BJ (cell line): ENCODE results near the gene ABCG1. TPM values are rescaled to one million over a fixed set of nuclear protein-coding genes. Genes with fewer than 3 reads are reported as not detected.

Experiments used
- CTCF ChIA-PET: fragments of 350-600 bp; formaldehyde crosslinking; extraction: SDS; loops from one replicate; lab custom pipeline; 2021; ENCODE audit warnings: antibody characterized with exemption, inconsistent platforms; lab: Yijun Ruan, JAX
- POLR2A ChIA-PET: fragments of 300-600 bp; sonication (Branson Sonifier 250); formaldehyde crosslinking; extraction: SDS; loops from one replicate; lab custom pipeline; 2021; ENCODE audit warnings: antibody characterized with exemption; lab: Charles Lee
- DNase-seq: peaks from one replicate; pipeline ENCODE4 v3.0.0-alpha.2; 2011; ENCODE audit warnings: low read depth
- H3K27me3 ChIP-seq: 2 replicates; pipeline ENCODE4 v1.6.0; 2011; ENCODE audit warnings: low read length; ENCODE audit not compliant: control insufficient read depth, insufficient read depth
- H3K36me3 ChIP-seq: 2 replicates; pipeline ENCODE4 v1.5.1; 2011; ENCODE audit warnings: low read length; ENCODE audit not compliant: control insufficient read depth, insufficient read depth
- H3K4me3 ChIP-seq: 2 replicates; pipeline ENCODE4 v1.5.1; 2011; ENCODE audit warnings: low read depth, mild to moderate bottlenecking, control low read depth, low read length
- polyA plus RNA-seq: library from polyadenylated mRNA; depleted of rRNA; stranded (reverse); fragments of >200 nt; gene quantifications from 2 replicates; pipeline ENCODE4 v1.2.3, GENCODE V29; 2011
- TF ChIP-seq, protein P1 (sequence below): IDR thresholded peaks from 2 replicates; pipeline ENCODE4 v1.5.1; 2011; ENCODE audit warnings: low read depth, mild to moderate bottlenecking, control low read depth, inconsistent platforms, low read length, moderate library complexity; ENCODE audit not compliant: insufficient read depth

The ABCG1 gene
- polyA plus RNA-seq, 1 experiment: 0.29 TPM

DNA sequence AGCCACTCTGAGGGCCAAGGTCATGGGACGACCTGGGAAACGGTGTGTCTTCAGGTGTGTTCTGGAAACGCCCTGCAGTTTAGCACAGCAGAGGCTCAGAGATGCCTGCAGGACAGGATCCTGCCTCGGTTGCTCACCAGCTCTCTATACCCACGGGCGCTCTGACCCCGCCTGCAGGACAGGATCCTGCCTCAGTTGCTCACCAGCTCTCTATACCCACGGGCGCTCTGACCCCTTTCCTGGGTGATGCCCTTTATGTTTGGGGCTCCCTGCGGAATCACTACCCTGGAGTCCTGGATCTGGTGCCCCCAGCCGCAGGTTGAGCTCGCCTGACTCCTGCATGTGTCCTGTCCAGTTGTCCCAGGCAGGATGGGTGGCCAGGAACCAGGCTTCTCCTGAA, 63.8 kb downstream of the ABCG1 start:
- no peaks in the 10 kb centered on the region for H3K27me3 ChIP-seq
- no peak overlapping the region for H3K4me3 ChIP-seq
- no peaks in the 10 kb centered on the region for H3K36me3 ChIP-seq
- ChIA-PET POLR2A (no interaction called here), CTCF (no interaction called here)
- DNase-seq: no peak
- TF ChIP-seq, protein P1, sequence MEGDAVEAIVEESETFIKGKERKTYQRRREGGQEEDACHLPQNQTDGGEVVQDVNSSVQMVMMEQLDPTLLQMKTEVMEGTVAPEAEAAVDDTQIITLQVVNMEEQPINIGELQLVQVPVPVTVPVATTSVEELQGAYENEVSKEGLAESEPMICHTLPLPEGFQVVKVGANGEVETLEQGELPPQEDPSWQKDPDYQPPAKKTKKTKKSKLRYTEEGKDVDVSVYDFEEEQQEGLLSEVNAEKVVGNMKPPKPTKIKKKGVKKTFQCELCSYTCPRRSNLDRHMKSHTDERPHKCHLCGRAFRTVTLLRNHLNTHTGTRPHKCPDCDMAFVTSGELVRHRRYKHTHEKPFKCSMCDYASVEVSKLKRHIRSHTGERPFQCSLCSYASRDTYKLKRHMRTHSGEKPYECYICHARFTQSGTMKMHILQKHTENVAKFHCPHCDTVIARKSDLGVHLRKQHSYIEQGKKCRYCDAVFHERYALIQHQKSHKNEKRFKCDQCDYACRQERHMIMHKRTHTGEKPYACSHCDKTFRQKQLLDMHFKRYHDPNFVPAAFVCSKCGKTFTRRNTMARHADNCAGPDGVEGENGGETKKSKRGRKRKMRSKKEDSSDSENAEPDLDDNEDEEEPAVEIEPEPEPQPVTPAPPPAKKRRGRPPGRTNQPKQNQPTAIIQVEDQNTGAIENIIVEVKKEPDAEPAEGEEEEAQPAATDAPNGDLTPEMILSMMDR: no peak

DNA sequence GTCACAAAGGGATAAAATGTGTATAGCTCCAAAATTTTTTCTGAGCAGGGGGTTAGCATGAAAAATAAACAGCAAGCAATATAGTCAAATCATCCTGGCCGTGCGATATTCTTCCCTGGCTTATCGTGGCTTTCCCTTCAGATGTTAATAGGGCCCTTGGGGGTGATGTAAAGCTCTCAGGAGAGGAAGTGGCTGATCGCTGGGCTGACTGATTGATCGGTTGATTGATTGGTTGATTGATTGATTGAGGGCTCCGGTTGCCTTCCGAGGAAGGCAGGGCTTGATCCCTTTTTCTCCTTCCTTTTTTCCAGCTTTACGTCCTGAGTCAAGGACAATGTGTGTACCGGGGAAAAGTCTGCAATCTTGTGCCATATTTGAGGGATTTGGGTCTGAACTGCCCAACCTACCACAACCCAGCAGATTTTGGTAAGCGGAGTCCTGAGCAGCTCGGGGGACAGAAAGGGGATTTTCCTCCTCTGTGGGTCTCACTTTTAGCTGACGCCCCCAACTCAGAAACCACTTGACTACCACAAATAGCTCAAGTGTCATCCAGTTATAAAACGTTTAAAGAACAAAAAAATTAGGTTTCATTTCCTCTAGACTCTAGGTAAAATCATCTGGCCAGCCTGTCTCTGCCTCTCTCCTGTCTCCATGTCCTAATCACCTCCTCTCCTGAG, 66.8 kb downstream of the ABCG1 start:
- H3K27me3 ChIP-seq: no peaks in the 10 kb centered on the region
- DNase-seq: no peak
- ChIA-PET POLR2A (no interaction called here), CTCF (interaction anchor here (1.5 to 1.7 kb wide), 2 partner anchors 24 to 27 kb away, joined by 5 to 7 read pairs; no protein-coding TSS in a partner anchor)
- TF ChIP-seq, protein P1: no peak
- no peak overlapping the region for H3K4me3 ChIP-seq
- H3K36me3 ChIP-seq: no peaks in the 10 kb centered on the region

DNA sequence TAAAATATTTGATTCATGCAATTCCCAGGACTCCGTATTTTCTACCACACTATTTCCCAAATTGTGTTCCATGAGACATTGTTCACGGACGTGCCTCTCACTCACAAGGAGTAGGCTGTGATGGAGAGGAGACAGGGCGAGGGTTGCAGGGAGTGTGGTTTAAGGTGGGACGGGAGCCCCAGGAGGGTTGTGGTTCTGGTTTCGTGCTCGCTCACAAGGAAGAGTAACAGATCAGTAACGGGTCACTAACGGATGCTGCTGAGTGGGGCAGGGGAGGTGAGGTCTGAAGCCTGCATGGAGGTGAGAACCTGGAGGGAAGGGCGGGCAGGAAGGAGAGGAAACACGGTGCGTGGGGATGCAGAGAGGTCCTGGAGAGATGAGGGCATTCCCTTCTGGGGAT, 67.5 kb downstream of the ABCG1 start:
- POLR2A ChIA-PET: no interaction called here
- CTCF ChIA-PET: no interaction called here
- no peaks in the 10 kb centered on the region for H3K27me3 ChIP-seq
- no peak overlapping the region for H3K4me3 ChIP-seq
- DNase-seq: no peak
- TF ChIP-seq, protein P1: no peak
- no peaks in the 10 kb centered on the region for H3K36me3 ChIP-seq

DNA sequence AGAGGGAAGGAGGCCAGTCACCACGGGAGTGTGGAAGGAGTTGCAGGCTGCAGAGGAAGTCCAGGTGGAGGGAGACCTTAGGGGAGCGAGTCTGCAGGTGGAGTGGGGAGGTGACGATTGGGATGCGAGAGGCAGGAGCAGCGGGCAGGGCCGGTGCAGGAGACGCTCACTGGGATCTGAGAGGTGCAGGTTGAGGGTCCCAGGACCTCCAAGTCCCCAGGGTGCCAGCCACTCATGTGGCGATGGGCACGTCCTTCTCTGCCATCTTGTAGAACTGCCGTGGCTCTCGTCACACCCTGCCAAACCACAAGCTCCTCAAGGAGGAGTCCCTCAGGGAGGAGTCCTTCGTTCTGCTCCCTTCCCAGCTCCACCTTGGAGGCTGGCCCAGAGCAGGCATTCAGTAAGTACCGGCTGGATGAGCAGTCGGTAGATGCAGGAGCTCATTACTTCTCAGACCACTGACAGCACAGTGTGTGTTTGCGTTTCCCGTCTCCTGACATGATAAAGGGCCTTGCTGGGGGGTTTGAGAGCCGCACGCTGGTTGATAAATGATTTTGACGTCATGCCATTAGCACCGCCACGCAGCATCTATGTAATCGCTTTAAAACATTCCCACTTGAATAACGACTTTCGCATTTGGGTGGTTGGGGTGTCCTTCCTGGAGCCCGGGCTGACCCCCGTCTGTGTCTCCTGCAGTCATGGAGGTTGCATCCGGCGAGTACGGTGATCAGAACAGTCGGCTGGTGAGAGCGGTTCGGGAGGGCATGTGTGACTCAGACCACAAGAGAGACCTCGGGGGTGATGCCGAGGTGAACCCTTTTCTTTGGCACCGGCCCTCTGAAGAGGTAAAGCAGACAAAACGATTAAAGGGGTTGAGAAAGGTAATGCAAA, 68.5 kb downstream of the ABCG1 start:
- TF ChIP-seq, protein P1: no peak
- DNase-seq: no peak
- no peaks in the 10 kb centered on the region for H3K27me3 ChIP-seq
- no peaks in the 10 kb centered on the region for H3K36me3 ChIP-seq
- ChIA-PET POLR2A (no interaction called here), CTCF (interaction anchor here (0.6 kb wide), 1 partner anchor 23 kb away, joined by 3 read pairs; no protein-coding TSS in a partner anchor)
- no peak overlapping the region for H3K4me3 ChIP-seq

DNA sequence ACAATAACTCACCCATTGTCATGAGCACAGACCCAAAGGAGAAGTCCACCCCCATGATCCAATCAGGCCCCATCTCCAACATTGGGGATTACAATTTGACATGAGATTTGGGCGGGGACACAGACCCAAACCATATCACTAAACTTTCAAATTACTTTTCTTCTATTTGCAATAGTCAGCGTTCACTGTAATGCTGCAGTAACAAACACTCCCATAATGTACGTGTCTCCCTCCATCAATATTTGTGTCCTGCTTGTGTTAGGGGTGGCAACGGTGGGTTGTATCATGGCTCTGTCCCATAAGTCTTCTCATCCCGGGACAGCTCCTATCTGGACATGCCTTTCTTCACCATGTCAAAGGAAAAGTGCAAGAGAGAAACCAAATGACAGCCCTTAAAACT, 70.0 kb downstream of the ABCG1 start:
- ChIA-PET CTCF (no interaction called here), POLR2A (no interaction called here)

More for the DNA sequence above, 70.0 kb downstream of the ABCG1 start:
- no peaks in the 10 kb centered on the region for H3K27me3 ChIP-seq
- TF ChIP-seq, protein P1: no peak
- DNase-seq: no peak
- no peak overlapping the region for H3K4me3 ChIP-seq
- no peaks in the 10 kb centered on the region for H3K36me3 ChIP-seq
